GM12878 (cell line): ENCODE results near the gene MAML3. TPM values are rescaled to one million over a fixed set of nuclear protein-coding genes. Genes with fewer than 3 reads are reported as not detected.

Experiments
- ATAC-seq: fragments of 200-7000 bp; cut with Tn5 transposase; 3 replicates; pipeline ENCODE4 v1.9.1; 2020; ENCODE audit warnings: mild to moderate bottlenecking, moderate library complexity
- BruUV-seq: library from RNA; stranded (reverse); fragments of 400-500 nt; replicated peaks from 2 replicates; lab custom pipeline; 2021; lab: Mats Ljungman, UMichigan
- CTCF ChIA-PET: fragments of 300-600 bp; sonication (Branson Sonifier 250); formaldehyde crosslinking; extraction: SDS; loops from one replicate; lab custom pipeline; 2021; ENCODE audit warnings: inconsistent platforms; lab: Yijun Ruan, JAX
- POLR2A ChIA-PET: fragments of 350-600 bp; formaldehyde crosslinking; extraction: SDS; loops from one replicate; lab custom pipeline; 2021; ENCODE audit warnings: inconsistent platforms; lab: Charles Lee
- RAD21 ChIA-PET: fragments of 300-600 bp; sonication (Branson Sonifier 250); formaldehyde crosslinking; loops from one replicate; lab custom pipeline; 2023; ENCODE audit warnings: antibody characterized with exemption; ENCODE audit not compliant: unreplicated experiment; lab: Charles Lee
- SMC1A ChIA-PET: fragments of 300-600 bp; sonication (Branson Sonifier 250); formaldehyde crosslinking; loops from one replicate; lab custom pipeline; 2023; ENCODE audit not compliant: unreplicated experiment, uncharacterized antibody; lab: Charles Lee
- DNase-seq: peaks from one replicate; pipeline ENCODE4 v3.0.0-alpha.2; 2011; ENCODE audit warnings: low read depth, low spot score
- FAIRE-seq: peaks from 3 replicates; lab custom pipeline; 2011; peaks lifted over from hg19 to GRCh38; lab: Jason Lieb, UNC
- H2AFZ ChIP-seq: 2 replicates; pipeline ENCODE4 v1.6.0; 2011; ENCODE audit warnings: low read depth, low read length, control low read depth; ENCODE audit not compliant: control insufficient read depth
- H3K27ac ChIP-seq: 2 replicates; pipeline ENCODE4 v1.5.1; 2011; ENCODE audit warnings: control low read depth; ENCODE audit not compliant: control insufficient read depth, insufficient read depth
- H3K27me3 ChIP-seq, 2 experiments: replicated peaks in 1 of 2; 2 replicates each; pipeline versions ENCODE4 v1.6.0 to v1.6.1; 2011; ENCODE audit warnings: low read length in 1 of 2; ENCODE audit not compliant: control insufficient read depth in 2 of 2, insufficient read depth in 2 of 2
- H3K36me3 ChIP-seq, 2 experiments: 2 replicates each; pipeline ENCODE4 v1.5.1; 2011; ENCODE audit warnings: low read length in 1 of 2; ENCODE audit not compliant: control insufficient read depth in 2 of 2, insufficient read depth in 2 of 2
- H3K4me1 ChIP-seq: 2 replicates; pipeline ENCODE4 v1.6.1; 2011; ENCODE audit warnings: mild to moderate bottlenecking, low read length, moderate library complexity, mixed read lengths; ENCODE audit not compliant: control insufficient read depth, insufficient read depth
- H3K4me2 ChIP-seq: 2 replicates; pipeline ENCODE4 v1.6.0; 2011; ENCODE audit warnings: control low read depth; ENCODE audit not compliant: control insufficient read depth, insufficient read depth
- H3K4me3 ChIP-seq: fragments of 200-600 bp; sonication (generic); 2 replicates; pipeline ENCODE4 v1.5.1; 2016
- H3K79me2 ChIP-seq: 2 replicates; pipeline ENCODE4 v1.6.0; 2011; ENCODE audit warnings: low read length; ENCODE audit not compliant: control insufficient read depth, insufficient read depth
- H3K9ac ChIP-seq: 2 replicates; pipeline ENCODE4 v1.8.0; 2011; ENCODE audit warnings: low read length, control low read depth, mixed read lengths; ENCODE audit not compliant: control insufficient read depth, insufficient read depth
- H3K9me3 ChIP-seq: replicated peaks from 3 replicates; pipeline ENCODE4 v1.5.1; 2011; ENCODE audit warnings: mild to moderate bottlenecking, low read length; ENCODE audit not compliant: control insufficient read depth, insufficient read depth
- H4K20me1 ChIP-seq: 2 replicates; pipeline ENCODE4 v1.6.0; 2011; ENCODE audit not compliant: control insufficient read depth, insufficient read depth
- BACH1 ChIP-seq: fragments of 450-650 bp; IDR thresholded peaks from 2 replicates; pipeline ENCODE4 v1.6.1; 2017; ENCODE audit warnings: mild to moderate bottlenecking, borderline replicate concordance
- BHLHE40 ChIP-seq, 2 experiments: fragments of 450-650 bp in 1 of 2; IDR thresholded peaks; 2 replicates each; pipeline ENCODE4 v1.6.1; 2011 to 2017; ENCODE audit warnings: low read depth in 2 of 2, borderline replicate concordance in 1 of 2, improper control_type of control experiment in 1 of 2, low read length in 1 of 2, mild to moderate bottlenecking in 1 of 2
- DPF2 ChIP-seq: fragments of 450-650 bp; IDR thresholded peaks from 2 replicates; pipeline ENCODE4 v1.6.1; 2017; ENCODE audit warnings: mild to moderate bottlenecking
- JUNB ChIP-seq: IDR thresholded peaks from 2 replicates; pipeline ENCODE4 v1.6.1; 2016; ENCODE audit warnings: antibody characterized with exemption, mild to moderate bottlenecking
- MXI1 ChIP-seq: fragments of 150-350 bp; IDR thresholded peaks from 2 replicates; pipeline ENCODE4 v1.6.1; 2011; ENCODE audit warnings: low read depth, mild to moderate bottlenecking, inconsistent platforms, low read length, improper control_type of control experiment
- NR2C2 ChIP-seq: IDR thresholded peaks from 2 replicates; pipeline ENCODE4 v1.6.1; 2011; ENCODE audit warnings: borderline replicate concordance, low read depth; ENCODE audit not compliant: control insufficient read depth, insufficient read length
- RB1 ChIP-seq: fragments of 450-650 bp; formaldehyde crosslinking; IDR thresholded peaks from 2 replicates; pipeline ENCODE4 v1.6.1; 2017; ENCODE audit warnings: mild to moderate bottlenecking, borderline replicate concordance
- RELA ChIP-seq: fragments of 450-650 bp; IDR thresholded peaks from 2 replicates; pipeline ENCODE4 v1.8.0; 2014; ENCODE audit warnings: borderline replicate concordance; ENCODE audit not compliant: partially characterized antibody
- SIN3A ChIP-seq: IDR thresholded peaks from 2 replicates; pipeline ENCODE4 v1.6.1; 2012; ENCODE audit warnings: low read depth, low read length, improper control_type of control experiment
- SMC3 ChIP-seq: IDR thresholded peaks from 2 replicates; pipeline ENCODE4 v1.6.1; 2011; ENCODE audit warnings: low read length, improper control_type of control experiment, borderline replicate concordance
- SUZ12 ChIP-seq: fragments of 200-600 bp; sonication (generic); IDR thresholded peaks from one replicate; pipeline ENCODE4 v1.6.1; 2018; ENCODE audit warnings: antibody characterized with exemption, mild to moderate bottlenecking; ENCODE audit not compliant: unreplicated experiment
- TAF1 ChIP-seq: IDR thresholded peaks from 2 replicates; pipeline ENCODE4 v1.6.1; 2011; ENCODE audit warnings: mild to moderate bottlenecking, low read depth, low read length, borderline replicate concordance
- TCF7 ChIP-seq: IDR thresholded peaks from 2 replicates; pipeline ENCODE4 v1.6.1; 2014; ENCODE audit warnings: antibody characterized with exemption, borderline replicate concordance
- WRNIP1 ChIP-seq: IDR thresholded peaks from 2 replicates; pipeline ENCODE4 v1.6.1; 2011; ENCODE audit warnings: low read depth, low read length, improper control_type of control experiment, borderline replicate concordance
- ZNF384 ChIP-seq: IDR thresholded peaks from 2 replicates; pipeline ENCODE4 v1.6.1; 2012; ENCODE audit warnings: low read depth, mild to moderate bottlenecking, low read length, improper control_type of control experiment, borderline replicate concordance
- WGBS: methylation state at CpG from one replicate; pipeline ENCODE4 v1.1.6; 2016; ENCODE audit warnings: low lambda C conversion rate; ENCODE audit not compliant: insufficient replicate concordance, insufficient coverage; ENCODE audit errors: missing lambda C conversion rate; 5-methylcytosine and 5-hydroxymethylcytosine counted together
- in situ Hi-C: fragments of 300-500 bp; cut with MboI; formaldehyde crosslinking; loops from 9 replicates; pipeline ENCODE4 v1.14.3; 2018; ENCODE audit warnings: mixed read lengths
- intact Hi-C: fragments of 100-400 bp; cut with micrococcal nuclease; formaldehyde crosslinking; loops from one replicate; pipeline ENCODE4 v1.14.2; 2022; ENCODE audit not compliant: unreplicated experiment
- polyA plus RNA-seq, 11 experiments: library from polyadenylated mRNA; depleted of rRNA in 4 of 11; unstranded in 6 of 11; stranded (reverse) in 5 of 11; fragments of >200 nt; fragmentation: Nextera tagmentation in 4 of 11; fragmentation: Illumina TruSeq in 1 of 11; extraction: Ambion mirVana in 4 of 11; extraction: Trizol in 1 of 11; gene quantifications; 1 replicate in 1 of 11; 2 replicates in 10 of 11; pipeline versions ENCODE4 v1.2.1 to v1.2.3, GENCODE V29; 2011 to 2016; ENCODE audit warnings: inconsistent platforms in 2 of 11, missing spikeins in 2 of 11, low read depth in 1 of 11
- total RNA-seq, 4 experiments: library from RNA; depleted of rRNA in 3 of 4; stranded (reverse); fragments of >200 nt in 3 of 4; fragmentation: Illumina TruSeq in 1 of 4; extraction: Trizol in 1 of 4; gene quantifications; 2 replicates each; pipeline versions ENCODE4 v1.2.1 to v1.2.3, GENCODE V29; 2013 to 2021
- TF ChIP-seq, protein P1 (sequence below): fragments of 450-650 bp; IDR thresholded peaks from 2 replicates; pipeline ENCODE4 v1.6.1; 2016; ENCODE audit warnings: mild to moderate bottlenecking
- TF ChIP-seq, protein P2 (sequence below): fragments of 450-650 bp; IDR thresholded peaks from 2 replicates; pipeline ENCODE4 v1.6.1; 2016; ENCODE audit warnings: mild to moderate bottlenecking, moderate library complexity, borderline replicate concordance
- TF ChIP-seq, protein P3 (sequence below): fragments of 450-650 bp; IDR thresholded peaks from 2 replicates; pipeline ENCODE4 v1.6.1; 2014; ENCODE audit warnings: mild to moderate bottlenecking

Gene MAML3
- total and polyA plus RNA-seq, 10 of the 15 experiments (the other 5 are each of a cell fraction or from before 2014, with no cell fraction given), result under 0.01 to 0.53 (median 0.06) TPM; not detected in 2

DNA sequence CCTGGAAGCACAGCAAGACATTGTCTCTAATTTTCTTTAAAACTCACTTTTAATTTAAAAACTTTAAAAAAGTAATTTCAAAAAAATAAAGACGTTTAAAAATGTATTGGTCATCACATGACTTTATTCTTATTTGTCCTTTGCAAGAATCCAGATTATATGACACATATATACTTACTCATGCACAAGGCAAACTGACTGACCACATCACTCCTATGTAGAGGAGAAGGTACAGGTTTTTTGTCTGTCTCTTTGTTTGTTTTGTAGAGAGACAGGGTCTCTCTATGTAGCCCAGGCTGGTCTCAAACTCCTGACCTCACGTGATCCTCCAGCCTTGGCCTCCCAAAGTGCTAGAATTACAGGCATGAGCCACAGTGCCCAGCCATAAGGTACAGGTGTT, 28.6 kb downstream of the MAML3 start:
- FAIRE-seq (no peak), DNase-seq (no peak), ATAC-seq (no peak)
- BruUV-seq, result no TSS peak
- CTCF ChIA-PET, result no interaction called here
- no peaks in the 10 kb centered on the region; a peak in 2 of 4 replicates for H3K27me3 ChIP-seq
- H3K9me3 ChIP-seq, result no peaks in the 10 kb centered on the region
- no peaks in the 10 kb centered on the region for H3K36me3 ChIP-seq
- RAD21 ChIA-PET, result no interaction called here
- no peaks in the 10 kb centered on the region for H3K79me2 ChIP-seq
- H3K9ac ChIP-seq, result no peak overlapping the region
- SMC1A ChIA-PET, result no interaction called here
- POLR2A ChIA-PET, result no interaction called here
- H4K20me1 ChIP-seq, result no peaks in the 10 kb centered on the region
- no peak overlapping the region for H3K4me2 ChIP-seq
- 0% methylated on average over 2 of the region's 2 CpGs for WGBS
- no peak overlapping the region for H2AFZ ChIP-seq
- H3K27ac ChIP-seq, result no peak overlapping the region
- H3K4me1 ChIP-seq, result no peaks in the 10 kb centered on the region
- H3K4me3 ChIP-seq, result no peak overlapping the region
- TF ChIP-seq RELA (no peak), TAF1 (no peak), SMC3 (no peak), ZNF384 (no peak), JUNB (no peak), RB1 (no peak), BACH1 (no peak), MXI1 (no peak), NR2C2 (no peak), SUZ12 (no peak), WRNIP1 (no peak), TCF7 (no peak), BHLHE40 (IDR thresholded peaks at IDR 0.05; ENCODE audit: borderline replicate concordance in 1 of 2, low read depth in 2 of 2, low read length in 1 of 2) (no peak), DPF2 (no peak), SIN3A (no peak)
- TF ChIP-seq, protein P1, sequence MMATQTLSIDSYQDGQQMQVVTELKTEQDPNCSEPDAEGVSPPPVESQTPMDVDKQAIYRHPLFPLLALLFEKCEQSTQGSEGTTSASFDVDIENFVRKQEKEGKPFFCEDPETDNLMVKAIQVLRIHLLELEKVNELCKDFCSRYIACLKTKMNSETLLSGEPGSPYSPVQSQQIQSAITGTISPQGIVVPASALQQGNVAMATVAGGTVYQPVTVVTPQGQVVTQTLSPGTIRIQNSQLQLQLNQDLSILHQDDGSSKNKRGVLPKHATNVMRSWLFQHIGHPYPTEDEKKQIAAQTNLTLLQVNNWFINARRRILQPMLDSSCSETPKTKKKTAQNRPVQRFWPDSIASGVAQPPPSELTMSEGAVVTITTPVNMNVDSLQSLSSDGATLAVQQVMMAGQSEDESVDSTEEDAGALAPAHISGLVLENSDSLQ, result no peak
- TF ChIP-seq, protein P2, sequence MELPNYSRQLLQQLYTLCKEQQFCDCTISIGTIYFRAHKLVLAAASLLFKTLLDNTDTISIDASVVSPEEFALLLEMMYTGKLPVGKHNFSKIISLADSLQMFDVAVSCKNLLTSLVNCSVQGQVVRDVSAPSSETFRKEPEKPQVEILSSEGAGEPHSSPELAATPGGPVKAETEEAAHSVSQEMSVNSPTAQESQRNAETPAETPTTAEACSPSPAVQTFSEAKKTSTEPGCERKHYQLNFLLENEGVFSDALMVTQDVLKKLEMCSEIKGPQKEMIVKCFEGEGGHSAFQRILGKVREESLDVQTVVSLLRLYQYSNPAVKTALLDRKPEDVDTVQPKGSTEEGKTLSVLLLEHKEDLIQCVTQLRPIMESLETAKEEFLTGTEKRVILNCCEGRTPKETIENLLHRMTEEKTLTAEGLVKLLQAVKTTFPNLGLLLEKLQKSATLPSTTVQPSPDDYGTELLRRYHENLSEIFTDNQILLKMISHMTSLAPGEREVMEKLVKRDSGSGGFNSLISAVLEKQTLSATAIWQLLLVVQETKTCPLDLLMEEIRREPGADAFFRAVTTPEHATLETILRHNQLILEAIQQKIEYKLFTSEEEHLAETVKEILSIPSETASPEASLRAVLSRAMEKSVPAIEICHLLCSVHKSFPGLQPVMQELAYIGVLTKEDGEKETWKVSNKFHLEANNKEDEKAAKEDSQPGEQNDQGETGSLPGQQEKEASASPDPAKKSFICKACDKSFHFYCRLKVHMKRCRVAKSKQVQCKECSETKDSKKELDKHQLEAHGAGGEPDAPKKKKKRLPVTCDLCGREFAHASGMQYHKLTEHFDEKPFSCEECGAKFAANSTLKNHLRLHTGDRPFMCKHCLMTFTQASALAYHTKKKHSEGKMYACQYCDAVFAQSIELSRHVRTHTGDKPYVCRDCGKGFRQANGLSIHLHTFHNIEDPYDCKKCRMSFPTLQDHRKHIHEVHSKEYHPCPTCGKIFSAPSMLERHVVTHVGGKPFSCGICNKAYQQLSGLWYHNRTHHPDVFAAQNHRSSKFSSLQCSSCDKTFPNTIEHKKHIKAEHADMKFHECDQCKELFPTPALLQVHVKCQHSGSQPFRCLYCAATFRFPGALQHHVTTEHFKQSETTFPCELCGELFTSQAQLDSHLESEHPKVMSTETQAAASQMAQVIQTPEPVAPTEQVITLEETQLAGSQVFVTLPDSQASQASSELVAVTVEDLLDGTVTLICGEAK, result no peak
- TF ChIP-seq, protein P3, sequence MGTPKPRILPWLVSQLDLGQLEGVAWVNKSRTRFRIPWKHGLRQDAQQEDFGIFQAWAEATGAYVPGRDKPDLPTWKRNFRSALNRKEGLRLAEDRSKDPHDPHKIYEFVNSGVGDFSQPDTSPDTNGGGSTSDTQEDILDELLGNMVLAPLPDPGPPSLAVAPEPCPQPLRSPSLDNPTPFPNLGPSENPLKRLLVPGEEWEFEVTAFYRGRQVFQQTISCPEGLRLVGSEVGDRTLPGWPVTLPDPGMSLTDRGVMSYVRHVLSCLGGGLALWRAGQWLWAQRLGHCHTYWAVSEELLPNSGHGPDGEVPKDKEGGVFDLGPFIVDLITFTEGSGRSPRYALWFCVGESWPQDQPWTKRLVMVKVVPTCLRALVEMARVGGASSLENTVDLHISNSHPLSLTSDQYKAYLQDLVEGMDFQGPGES, result no peak
- in situ Hi-C loops (no loop called here), intact Hi-C loops (no loop called here)
